ENCODE results near the gene TBPL1.
"Not testable (repeated sequence)": the region's sequence is repeated elsewhere in the genome, so short reads cannot be mapped to it uniquely, and the experiment has no call there.

Gene TBPL1

DNA sequence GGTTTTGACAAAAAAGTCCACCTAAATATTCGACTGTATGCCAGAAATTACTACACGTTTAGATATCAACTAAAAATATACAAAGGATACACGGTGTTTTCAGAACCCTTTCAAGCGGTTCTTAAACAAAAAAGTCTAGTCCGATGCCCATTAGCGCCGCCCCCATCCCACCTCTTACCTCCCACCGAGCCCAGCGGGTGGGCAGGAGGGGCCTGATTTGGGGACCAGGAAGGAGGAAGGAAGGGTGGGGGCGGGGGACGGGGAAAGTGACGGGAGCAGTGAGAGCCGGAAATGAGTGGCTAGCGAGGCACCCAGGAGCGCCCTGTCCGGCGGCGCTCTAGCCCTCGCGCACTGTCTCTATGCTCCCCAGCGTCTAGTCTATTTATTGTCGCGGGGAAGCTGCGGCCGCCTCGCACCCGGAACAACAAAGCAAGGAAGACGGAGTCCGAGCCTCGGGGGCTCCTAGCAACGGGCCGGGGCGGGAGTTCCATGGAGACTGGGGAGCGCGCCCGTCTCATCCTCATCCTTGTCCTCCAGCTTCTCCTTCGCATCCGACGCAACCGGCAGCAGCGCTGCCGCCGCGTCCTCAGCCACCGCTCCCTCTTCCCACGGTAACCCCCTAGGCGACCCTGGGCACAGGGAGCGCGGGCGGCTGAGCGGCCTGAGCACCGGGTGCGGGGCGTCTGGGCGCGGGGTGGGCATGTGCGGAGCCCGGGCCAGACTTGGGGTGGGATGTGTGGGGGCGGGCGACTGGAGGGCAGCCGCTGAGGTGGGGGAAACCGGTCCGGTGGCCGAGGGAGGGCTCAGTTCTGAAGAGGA is at the start of gene TBPL1:
TBPL1 (plus strand) TSS at position 410 of the 819 bp plus-strand sequence. CDS start 26,902 bp downstream, outside the sequence.
- peak; percentile 95 for DNase-seq

DNA sequence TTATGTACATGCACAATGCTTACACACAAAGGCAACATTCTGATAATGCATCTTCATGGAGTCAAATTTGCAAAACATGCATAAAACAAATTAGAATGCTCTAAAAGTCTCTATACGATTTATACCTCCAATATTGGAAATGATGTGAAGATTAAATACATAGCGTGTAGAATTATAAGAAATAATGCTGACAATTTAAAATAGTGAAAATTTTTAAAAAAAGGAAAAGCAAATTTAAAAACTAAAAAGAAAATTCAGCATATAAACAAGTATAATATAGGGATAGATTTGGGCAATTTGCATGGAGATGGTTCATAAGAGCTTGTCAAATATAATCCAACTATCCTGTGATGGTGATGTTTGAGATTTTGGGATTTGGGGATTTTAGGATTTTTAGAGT is 49.2 kb upstream of the TBPL1 start:
- no peak for DNase-seq

DNA sequence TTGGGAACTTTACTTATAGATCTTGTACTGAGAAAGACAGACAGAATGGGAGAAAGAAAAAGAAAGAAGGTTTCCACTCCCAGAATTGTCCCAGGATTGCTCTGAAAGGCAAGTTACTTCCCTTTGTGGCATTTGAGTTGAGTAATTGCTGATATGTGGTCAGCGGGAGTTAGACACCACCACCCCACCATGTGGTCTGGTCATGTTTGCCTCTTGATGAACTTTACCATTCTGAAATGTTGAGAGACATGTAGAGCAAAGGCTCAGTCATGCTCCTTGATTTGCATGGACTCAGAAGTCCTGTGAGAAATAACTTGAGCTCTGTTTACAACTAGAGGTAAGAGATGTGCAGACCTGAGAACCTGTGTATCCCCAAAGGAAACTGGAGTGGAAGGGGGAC is 47.0 kb upstream of the TBPL1 start:
- DNase-seq = no peak

DNA sequence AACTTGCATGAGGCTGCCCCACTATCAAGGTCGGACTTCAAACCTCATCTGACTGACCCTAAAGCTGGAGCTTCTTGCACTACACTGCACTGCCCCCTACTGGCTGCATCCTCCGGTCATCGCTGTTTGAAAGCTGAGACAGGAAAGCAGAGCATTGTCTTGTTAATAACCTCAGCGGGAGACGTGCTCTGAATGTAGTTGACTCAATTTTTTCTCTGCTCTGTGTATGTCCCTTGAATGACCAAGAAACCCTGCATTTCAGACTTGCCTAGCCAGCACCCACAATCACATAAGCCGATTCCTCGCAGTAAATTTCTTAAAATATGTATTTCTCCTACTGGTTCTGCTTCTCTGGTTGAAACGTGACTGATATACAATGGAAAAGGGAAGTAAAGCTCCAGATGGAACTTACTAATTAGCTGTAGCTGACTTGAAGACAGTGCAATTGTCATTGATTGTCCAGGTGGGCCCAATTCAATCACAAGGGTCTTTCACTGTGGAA is 36.3 kb upstream of the TBPL1 start:
- DNase-seq = peak; percentile 79

DNA sequence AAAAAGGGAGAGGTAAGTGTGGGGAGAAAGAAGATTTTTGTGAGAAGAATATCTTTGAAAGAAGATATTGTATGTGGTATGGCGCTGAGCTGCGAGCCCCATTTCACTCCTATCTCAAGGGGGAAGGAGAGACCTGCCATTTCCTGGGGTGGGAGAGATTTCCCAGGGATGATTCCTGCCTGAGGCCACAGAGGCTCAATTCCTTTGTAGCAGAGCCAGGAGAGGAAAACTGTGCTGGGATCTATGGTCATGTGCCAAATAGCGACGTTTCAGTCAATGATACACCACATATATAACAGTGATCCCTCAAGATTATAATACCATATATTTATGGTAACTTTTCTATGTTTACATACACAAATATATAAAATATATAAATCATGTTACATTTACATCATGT is 35.2 kb upstream of the TBPL1 start:
- no peak for DNase-seq

DNA sequence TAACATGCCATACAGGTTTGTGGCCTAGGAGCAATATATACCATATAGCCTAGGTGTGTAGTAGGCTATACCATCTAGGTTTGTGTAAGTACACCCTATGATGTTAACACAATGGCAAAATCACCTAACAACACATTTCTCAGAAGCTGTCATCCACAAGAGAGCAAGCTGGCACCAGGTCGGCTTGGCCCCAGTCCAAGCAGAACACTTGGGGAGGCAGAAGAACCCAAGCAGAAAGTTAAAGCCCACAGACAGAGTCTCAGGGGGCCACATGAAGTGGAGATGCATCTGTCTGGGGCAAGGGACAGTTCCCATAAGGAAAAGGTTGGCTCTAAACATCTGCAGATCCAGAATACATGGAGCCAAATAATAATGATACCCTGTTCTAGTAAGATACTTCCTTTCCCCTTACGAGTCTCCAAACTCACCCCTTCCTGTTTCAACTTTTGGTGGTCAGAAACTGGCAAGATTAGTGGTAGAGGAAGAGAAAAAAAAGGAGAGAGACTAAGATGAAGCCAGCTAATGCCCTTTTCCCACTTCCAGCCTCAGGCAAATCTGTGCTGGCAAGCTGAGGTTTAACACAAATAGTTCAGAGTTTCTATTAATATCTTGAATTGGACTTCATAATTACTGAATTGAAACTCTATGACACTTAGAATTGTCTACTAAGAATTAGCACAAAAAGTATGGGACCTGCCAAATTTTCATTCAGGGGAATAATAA is 34.7 kb upstream of the TBPL1 start:
- DNase-seq = no peak

DNA sequence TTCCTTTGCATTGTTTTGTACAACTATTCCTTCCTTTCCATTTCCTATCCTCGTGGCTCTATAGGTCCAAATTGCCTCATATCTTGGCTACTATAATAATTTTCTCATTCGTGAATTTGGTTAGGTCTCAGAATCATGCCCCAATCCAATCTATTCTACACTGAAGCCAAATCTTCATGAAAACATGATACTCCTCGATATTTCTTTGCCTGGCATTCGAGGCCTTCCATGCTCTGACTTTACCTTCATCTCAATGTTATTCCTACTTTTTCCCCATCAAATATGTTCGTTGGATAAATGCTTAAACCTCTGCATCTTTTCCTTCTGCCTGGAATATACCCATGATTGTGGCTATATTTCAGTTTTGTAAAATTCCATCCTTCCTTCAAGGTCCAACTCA is 33.7 kb upstream of the TBPL1 start:
- no peak for DNase-seq

DNA sequence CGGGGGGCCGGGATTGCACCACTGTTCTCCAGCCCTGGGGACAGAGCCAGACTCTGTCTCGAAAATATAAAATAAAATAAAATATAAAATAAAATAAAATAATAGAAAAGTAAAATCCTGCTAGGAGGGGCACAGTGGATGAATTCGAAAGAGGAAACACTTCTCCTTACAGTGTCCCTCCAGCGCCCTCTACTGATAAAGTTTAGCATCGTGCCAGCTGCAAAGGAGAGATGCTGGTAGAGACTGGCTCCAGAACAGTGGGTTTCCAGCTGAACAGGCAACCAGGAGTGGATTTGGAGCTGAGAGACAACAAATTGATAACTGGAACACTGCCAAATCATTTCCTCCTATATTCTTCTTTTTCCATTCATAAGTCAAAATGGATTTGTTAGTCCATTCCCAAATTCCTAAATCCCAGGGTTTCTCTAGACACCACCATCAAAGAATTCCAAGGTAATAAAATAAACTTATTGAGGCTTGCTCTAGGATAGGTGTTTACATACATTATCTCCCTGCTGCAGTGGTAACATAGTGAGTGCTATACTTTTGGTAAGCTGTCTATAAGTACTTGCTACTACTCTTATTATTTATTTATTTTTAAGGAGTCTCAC is 31.7 kb upstream of the TBPL1 start:
- DNase-seq = peak; percentile 79

DNA sequence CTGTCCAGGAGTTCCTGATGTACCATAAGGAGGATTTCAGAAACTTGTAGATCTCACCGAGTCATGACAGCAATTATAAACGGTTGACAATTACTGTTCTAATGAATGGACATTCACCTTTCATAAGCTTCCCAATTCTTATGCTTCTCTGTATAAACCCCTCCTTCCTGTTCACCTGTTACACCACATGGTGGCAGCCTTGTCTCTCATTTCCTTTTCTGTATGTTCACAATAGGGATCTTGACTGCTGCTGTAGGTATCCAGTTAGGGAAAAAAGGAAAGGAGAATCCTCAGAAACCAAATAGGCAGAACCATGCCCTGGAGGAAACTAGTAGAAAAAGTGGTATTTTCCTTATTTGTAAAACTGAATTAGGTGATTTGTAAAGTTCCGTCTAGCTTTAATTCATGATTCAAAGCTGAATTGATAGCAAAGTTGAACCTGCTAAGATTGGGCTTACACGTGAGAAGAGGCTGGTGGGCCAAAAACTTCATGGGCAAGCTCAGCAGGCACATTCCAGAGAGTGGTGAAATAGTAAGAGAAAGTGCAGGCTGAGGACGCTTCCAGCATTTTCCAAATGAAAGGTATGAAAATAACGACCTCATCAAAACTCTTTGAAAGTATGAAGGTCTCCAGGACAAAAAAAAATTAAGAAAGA is 29.0 kb upstream of the TBPL1 start:
- DNase-seq = peak; percentile 66

DNA sequence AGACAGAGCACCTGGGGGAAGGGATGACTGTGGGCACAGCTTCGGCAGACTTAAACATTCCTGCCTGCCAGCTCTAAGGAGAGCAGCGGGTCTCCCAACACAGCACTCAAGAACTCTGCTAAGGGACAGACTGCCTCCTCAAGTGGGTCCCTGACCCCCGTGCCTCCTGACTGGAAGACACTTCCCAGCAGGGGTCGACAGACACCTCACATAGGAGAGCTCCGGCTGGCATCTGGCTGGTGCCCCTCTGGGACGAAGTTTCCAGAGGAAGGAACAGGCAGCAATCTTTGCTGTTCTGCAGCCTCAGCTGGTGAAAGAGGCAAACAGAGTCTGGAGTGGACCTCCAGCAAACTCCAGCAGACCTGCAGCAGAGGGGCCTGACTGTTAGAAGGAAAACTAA is 21.8 kb upstream of the TBPL1 start:
- not testable (repeated sequence) for DNase-seq

DNA sequence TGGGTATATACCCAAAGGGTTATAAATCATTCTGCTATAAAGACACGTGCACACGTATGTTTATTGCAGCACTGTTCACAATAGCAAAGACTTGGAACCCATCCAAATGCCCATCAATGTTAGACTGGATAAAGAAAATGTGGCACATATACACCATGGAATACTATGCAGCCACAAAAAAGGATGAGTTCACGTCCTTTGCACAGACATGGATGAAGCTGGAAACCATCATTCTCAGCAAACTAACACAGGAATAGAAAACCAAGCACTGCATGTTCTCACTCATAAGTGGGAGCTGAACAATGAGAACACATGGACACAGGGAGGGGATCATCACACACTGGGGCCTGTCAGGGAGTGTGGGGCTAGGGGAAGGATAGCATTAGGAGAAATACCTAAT is 16.7 kb upstream of the TBPL1 start:
- not testable (repeated sequence) for DNase-seq

DNA sequence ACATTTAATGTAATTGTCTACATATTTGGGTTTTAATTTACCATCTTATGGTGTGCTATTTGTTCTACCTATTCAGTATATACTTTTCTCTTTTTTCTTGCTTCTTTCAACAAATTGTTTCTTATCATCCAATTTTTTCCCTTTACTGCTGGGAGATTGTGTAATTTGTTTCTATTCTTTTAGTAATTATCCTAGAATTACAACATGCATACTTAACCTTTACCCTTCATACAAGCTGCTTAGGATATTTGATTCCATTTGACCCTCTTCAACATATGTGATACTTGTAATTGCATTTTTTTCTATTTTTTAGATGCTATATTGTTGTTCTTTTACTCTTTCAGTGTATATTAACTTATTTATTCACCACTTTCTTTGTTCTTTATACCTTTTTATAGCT is 15.1 kb upstream of the TBPL1 start:
- DNase-seq = no peak

DNA sequence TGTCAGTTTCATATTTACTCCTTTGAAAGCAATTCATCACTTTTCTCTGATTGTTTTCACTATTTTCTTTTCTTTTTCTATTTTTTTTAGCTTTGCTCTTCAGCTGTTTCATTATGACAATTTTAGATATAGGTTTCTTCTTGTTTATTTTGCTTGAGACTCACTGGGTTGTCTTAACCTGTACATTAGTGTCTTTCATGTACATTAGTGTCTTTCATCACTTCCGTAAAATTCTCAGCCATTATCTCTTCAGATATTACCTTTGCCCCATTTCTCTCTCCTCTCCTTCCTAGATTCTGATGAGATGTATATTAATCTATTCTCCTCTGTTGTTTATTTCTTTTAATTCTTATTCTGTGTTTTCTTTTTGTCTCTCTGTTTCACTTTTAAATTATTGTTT is 14.5 kb upstream of the TBPL1 start:
- DNase-seq = no peak

DNA sequence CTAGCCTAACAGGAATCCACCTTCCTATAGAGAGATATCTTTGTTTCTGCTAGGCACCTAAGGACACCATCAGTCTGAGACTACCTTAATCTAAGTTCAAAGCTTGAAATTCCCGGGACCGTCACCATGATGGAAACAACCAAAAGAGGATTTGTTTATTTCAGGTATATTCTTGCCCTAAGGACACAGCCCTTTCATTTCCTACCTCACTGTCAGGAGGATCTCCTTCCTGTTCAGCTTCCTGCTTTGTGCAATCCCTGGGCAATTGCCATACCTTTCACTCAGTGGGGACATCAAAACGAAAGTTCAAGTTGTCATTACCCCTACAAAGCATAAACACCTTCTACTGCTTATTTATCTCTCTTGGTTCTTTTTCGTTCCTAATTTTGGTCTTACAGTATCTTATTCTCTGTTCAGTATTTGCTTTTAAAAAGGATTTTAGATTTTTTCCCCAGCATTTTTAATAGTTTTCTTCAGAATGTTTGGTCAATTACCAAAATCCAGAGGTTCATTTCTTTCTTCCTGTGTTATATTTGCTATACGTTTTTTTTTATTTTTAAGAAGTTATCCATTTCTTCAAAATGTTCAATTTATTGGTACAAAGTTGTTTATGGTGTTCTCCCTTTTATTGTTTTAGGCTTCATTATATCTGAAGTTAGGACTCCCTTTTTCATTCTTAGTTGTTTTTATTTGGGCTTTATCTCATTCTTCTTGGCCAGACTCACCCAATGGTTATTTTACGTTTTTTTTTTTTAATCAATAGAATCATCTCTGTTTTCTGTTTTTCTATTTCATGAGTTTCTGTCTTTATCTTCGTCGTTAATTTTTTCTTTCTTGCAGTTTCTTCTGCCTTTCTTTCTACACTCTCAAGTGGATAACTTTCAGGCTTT is 13.0 kb upstream of the TBPL1 start:
- no peak for DNase-seq

DNA sequence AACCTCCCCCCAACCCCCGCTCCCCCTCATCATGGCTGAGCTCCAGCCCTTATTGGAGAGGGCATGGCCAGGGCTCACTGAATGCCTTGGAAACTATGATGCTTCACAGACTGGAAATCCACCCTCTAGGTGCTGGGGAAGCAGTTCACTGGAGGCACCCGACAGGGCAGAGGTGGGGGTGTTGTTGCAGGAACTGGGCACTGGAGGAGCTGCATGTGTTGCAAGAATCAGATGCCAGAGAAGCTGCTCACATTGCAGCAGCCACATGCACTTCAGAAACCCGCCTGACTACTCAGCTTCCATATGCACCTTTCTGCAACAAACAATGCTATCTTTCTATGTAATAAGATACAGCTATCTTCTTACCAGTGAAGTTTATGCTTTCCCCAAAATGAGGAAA is 7.9 kb upstream of the TBPL1 start:
- DNase-seq = no peak

DNA sequence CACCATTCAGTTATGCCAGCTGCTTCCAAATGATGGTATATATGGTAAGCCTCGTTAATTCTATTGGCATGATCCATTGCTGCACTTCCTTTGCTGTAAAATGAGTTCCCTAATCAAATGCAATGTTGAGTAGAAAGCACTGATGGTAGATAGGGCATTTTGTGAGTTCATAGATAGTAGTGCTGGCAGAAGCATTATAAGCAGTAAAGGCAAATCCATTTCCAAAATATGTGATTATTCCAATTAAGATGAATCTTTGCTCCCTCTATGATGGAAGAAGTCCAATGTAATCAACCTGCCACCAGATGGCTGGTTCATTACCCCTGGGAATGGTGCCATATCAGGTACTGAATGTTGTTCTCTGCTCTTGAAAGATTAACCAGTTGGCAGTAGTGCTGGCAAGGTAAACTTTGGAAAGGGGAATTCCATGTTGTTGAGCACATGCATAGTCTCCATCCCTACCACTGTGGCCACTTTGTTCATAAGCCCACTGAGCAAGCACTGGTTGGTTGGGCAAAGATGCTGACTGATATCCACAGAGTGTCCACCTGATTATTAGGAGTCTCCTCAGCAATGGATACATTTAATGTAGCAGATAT is 5.6 kb upstream of the TBPL1 start:
- no peak for DNase-seq

DNA sequence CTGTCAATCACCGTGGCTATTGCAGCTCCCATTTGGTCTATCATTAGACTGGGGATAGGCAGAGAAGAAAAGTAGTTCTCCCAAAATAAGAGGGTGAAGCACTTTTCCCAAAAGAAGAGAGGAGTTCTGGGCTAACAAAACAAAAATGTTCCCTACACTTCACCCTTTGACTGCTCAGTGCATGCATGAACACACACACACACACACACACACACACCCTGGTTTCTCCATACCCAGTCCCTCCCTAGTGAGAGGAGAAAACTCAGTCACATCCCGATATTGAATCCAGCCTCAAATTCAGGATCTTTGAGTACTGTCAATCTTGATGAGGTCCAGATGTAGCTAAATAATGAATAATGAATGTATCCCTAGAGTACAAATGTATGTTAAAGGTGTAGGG is 4.6 kb upstream of the TBPL1 start:
- DNase-seq = no peak

DNA sequence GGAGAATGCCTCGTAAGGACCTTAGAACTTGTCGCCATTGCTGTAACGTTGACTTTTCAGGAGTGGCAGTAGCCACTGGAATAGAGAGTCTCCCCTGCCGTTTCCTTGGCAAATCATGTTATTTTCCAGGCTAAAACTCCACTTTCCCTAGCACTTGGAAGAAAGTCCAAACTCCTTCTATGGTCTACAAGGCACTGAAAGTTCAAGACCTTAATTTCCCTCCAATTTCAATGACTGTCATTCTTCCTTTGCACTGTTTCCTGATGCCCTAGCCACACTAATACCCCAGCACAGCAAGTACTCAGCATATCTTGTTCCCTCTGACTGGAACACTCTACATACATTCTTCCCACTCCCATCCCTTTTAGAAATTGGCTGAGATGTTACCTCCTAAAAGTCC is 1.8 kb upstream of the TBPL1 start:
- DNase-seq = no peak

DNA sequence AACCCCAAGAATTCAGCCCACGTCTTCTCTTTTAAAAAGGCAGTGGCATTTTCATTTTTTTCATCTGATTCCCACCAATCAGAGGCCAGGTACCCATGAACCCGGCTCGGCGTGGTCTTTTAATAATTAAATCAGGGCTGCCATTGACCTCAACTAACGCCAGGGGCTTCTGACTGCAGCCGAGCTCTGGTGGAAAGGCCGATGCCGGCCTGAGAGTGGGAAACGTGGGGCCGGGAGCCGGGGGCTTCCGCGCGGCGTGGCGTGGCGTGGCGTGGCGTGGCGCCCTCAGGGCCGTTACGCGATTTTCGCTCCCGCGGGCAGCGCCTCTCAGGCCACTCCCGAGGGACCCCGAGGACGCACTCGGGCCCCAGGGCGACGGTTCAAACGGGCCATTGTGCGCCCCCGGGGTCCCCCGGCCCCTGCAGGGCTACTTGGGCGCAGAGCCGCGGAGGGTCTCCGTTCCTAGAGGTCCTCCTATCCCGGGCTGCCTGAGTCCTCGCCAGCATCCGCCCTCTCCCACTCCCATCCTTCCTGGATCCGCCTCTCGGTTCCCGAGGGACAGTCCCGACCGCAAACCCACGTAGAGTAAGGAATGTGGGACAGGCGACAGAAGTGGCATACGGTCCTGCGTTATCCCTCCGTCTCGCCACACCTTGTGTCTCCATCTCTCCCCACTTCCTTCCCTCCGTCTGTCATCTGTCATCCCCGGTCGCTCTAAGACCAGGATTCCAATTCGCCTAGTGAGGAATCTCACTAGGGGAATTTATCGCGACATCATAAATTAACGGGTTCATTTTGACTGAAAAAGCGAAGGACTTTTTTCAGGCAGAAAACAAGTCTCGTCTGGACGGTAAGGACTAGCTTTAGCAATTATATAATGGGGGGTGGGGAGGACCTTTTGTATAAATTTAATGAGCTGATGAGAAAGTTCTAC is 876 bp upstream of the TBPL1 start:
- DNase-seq = peak; percentile 59

DNA sequence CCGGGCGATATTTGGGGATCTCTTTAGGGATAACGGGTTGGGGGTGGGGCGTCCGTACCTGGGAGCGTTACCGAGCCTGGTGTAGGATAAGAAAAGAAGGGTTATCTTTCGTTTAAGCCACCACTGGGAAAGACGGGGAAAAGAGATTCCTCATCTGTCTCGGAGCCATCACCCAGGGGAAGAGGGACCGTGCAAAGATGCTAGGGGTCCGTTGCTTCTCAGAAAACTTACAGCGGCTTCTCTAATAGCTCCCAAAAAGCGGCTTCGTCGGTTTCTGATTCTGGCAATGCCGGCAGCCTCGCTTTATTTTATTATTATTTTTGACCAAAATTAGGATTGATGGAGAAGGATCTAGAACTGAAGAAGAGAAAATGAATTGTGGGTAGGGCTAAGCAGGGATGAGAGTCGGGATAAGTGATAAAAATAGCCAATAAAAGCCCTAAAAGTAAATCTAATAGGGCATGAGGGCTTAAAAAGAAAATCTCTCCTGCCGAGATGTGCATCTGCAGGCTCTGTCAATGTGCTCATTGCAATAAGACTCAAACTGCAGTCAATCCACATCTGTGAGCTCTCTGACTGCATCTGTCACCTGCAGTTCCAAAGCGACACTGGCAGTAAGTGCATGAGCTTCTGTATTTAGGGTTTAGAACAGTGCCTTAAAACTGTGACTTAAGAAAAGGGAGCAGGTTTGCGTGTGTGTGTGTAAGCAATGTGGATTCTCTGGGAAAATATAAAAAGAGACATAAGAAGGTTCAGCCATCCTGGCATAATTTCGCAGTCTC is 801 bp downstream of the TBPL1 start:
- peak; percentile 22 for DNase-seq

All from activated CD4-positive, alpha-beta T cell treated with anti-CD3 and anti-CD28 coated beads, Interleukin-10, Interleukin-2, amounts not matched to agents 100 ng/mL and 50 ng/mL, durations not matched to agents 16 hours and 8 hours (primary cell).